Smooth muscle cell (in vitro differentiated cells): ENCODE data around the gene RFX2. TPM values are rescaled to one million over a fixed set of nuclear protein-coding genes. Genes with fewer than 3 reads are reported as not detected.

Source experiments
- DNase-seq: peaks from one replicate; lab custom pipeline; 2025; ENCODE audit not compliant: unreplicated experiment; lab: John Stamatoyannopoulos, UW
- H2AFZ ChIP-seq: fragments of 200-600 bp; sonication (generic); 2 replicates; pipeline ENCODE4 v1.6.0; 2016; ENCODE audit warnings: antibody characterized with exemption, low read depth, mild to moderate bottlenecking
- H3F3A ChIP-seq: fragments of 200-600 bp; sonication (generic); 2 replicates; pipeline ENCODE4 v1.6.0; 2017; ENCODE audit warnings: antibody characterized with exemption, low read depth
- H3K27ac ChIP-seq: fragments of 200-600 bp; sonication (generic); 2 replicates; pipeline ENCODE4 v1.5.1; 2016; ENCODE audit warnings: low read depth, mild to moderate bottlenecking
- H3K27me3 ChIP-seq: fragments of 200-600 bp; sonication (generic); 2 replicates; pipeline ENCODE4 v1.6.1; 2016; ENCODE audit warnings: low read depth, mild to moderate bottlenecking
- H3K36me3 ChIP-seq: fragments of 200-600 bp; sonication (generic); 2 replicates; pipeline ENCODE4 v1.5.1; 2016; ENCODE audit warnings: low read depth
- H3K4me1 ChIP-seq: fragments of 200-600 bp; sonication (generic); 2 replicates; pipeline ENCODE4 v1.5.1; 2016; ENCODE audit warnings: low read depth
- H3K4me2 ChIP-seq: fragments of 200-600 bp; sonication (generic); 2 replicates; pipeline ENCODE4 v1.6.0; 2016; ENCODE audit warnings: mild to moderate bottlenecking
- H3K4me3 ChIP-seq: fragments of 200-600 bp; sonication (generic); 2 replicates; pipeline ENCODE4 v1.5.1; 2016; ENCODE audit warnings: mild to moderate bottlenecking
- H3K79me2 ChIP-seq: fragments of 200-600 bp; sonication (generic); 2 replicates; pipeline ENCODE4 v1.6.0; 2016; ENCODE audit warnings: low read depth, mild to moderate bottlenecking
- H3K9ac ChIP-seq: fragments of 200-600 bp; sonication (generic); 2 replicates; pipeline ENCODE4 v1.6.0; 2016; ENCODE audit warnings: low read depth
- H3K9me3 ChIP-seq: fragments of 200-600 bp; sonication (generic); replicated peaks from 2 replicates; pipeline ENCODE4 v1.5.1; 2016; ENCODE audit warnings: low read depth
- H4K20me1 ChIP-seq: fragments of 200-600 bp; sonication (generic); 2 replicates; pipeline ENCODE4 v1.6.0; 2016; ENCODE audit warnings: low read depth
- WGBS: methylation state at CpG from one replicate; pipeline ENCODE4 v1.1.7; 2016; ENCODE audit warnings: low lambda C conversion rate; 5-methylcytosine and 5-hydroxymethylcytosine counted together
- polyA plus RNA-seq: library from polyadenylated mRNA; unstranded; fragments of >200 nt; fragmentation: Nextera tagmentation; extraction: Ambion mirVana; gene quantifications from 2 replicates; pipeline ENCODE4 v1.2.1, GENCODE V29; 2016
- total RNA-seq: library from RNA; depleted of rRNA; stranded (reverse); fragments of >200 nt; gene quantifications from 2 replicates; pipeline ENCODE4 v1.2.3, GENCODE V29; 2014
- TF ChIP-seq, protein P1 (sequence below): fragments of 200-600 bp; sonication (generic); IDR thresholded peaks from 2 replicates; pipeline ENCODE4 v1.5.1; 2017; ENCODE audit warnings: borderline replicate concordance, mild to moderate bottlenecking, antibody characterized with exemption; ENCODE audit not compliant: insufficient read depth, poor library complexity, severe bottlenecking

Gene RFX2
- total and polyA plus RNA-seq, 2 experiments from 2014 or later: 4.7 to 7.5 TPM

DNA sequence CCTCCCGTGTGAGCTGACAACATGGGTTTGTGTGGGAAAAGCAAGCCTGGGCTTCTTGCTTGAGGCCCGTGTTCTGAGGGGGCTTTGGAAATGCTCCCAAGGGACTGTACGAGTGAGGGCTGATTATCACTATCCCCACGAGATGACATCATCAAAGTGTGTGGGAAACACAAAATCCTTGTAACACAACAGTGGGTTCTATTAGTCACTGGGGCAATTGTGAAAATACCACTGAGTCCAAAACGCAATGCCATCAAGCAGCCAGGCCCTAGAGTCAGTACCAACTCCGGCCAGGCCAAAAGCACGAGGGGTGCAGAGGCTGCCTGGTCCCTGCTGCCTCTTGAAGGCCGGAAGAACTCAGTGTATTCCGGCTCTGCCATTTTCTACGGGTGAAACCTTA is 166.7 kb downstream of the RFX2 start:
- Histone ChIP-seq H3K27me3 (no peaks in the 10 kb centered on the region), H3K36me3 (no peaks in the 10 kb centered on the region), H4K20me1 (peaks cover 100% of the 10 kb centered on the region), H3F3A (peaks cover 20% of the 10 kb centered on the region), H3K4me1 (peaks cover 26% of the 10 kb centered on the region), H2AFZ (no peak overlapping the region), H3K27ac (peak overlapping the region; percentile 92), H3K4me2 (peak overlapping the region; percentile 73), H3K4me3 (no peak overlapping the region), H3K9ac (peak overlapping the region; percentile 36), H3K9me3 (no peaks in the 10 kb centered on the region), H3K79me2 (peaks cover 51% of the 10 kb centered on the region)
- TF ChIP-seq, protein P1, sequence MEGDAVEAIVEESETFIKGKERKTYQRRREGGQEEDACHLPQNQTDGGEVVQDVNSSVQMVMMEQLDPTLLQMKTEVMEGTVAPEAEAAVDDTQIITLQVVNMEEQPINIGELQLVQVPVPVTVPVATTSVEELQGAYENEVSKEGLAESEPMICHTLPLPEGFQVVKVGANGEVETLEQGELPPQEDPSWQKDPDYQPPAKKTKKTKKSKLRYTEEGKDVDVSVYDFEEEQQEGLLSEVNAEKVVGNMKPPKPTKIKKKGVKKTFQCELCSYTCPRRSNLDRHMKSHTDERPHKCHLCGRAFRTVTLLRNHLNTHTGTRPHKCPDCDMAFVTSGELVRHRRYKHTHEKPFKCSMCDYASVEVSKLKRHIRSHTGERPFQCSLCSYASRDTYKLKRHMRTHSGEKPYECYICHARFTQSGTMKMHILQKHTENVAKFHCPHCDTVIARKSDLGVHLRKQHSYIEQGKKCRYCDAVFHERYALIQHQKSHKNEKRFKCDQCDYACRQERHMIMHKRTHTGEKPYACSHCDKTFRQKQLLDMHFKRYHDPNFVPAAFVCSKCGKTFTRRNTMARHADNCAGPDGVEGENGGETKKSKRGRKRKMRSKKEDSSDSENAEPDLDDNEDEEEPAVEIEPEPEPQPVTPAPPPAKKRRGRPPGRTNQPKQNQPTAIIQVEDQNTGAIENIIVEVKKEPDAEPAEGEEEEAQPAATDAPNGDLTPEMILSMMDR: no peak
- WGBS: 47% methylated on average over 10 of the region's 10 CpGs
- peak; percentile 10 for DNase-seq

Other genes starting within 250 kb of the RFX2 start
- not detected in 2 replicates for gene FUT5, start 240.0 kb downstream of the RFX2 start, total RNA-seq
- gene FUT5, start 240.0 kb downstream of the RFX2 start, polyA plus RNA-seq: 0.97 TPM in 1 of 2 replicates, not detected in the other
- gene NDUFA11, start 206.7 kb downstream of the RFX2 start, total RNA-seq: 169 and 209 TPM in 2 replicates
- 487 and 493 TPM in 2 replicates for gene NDUFA11, start 206.7 kb downstream of the RFX2 start, polyA plus RNA-seq
- gene VMAC, start 205.6 kb downstream of the RFX2 start, total RNA-seq: 0.36 and 3.6 TPM in 2 replicates
- gene VMAC, start 205.6 kb downstream of the RFX2 start, polyA plus RNA-seq: 0.95 and 2.6 TPM in 2 replicates
- 4.6 and 17.3 TPM in 2 replicates for gene CAPS, start 196.2 kb downstream of the RFX2 start, total RNA-seq
- 5.1 and 13.0 TPM in 2 replicates for gene CAPS, start 196.2 kb downstream of the RFX2 start, polyA plus RNA-seq
- gene RANBP3, start 132.4 kb downstream of the RFX2 start, total RNA-seq: 45.3 and 65.8 TPM in 2 replicates
- gene RANBP3, start 132.4 kb downstream of the RFX2 start, polyA plus RNA-seq: 11.7 and 13.4 TPM in 2 replicates
- not detected in 2 replicates for gene ACSBG2, start 25.2 kb upstream of the RFX2 start, total RNA-seq
- gene ACSBG2, start 25.2 kb upstream of the RFX2 start, polyA plus RNA-seq: not detected in 2 replicates
- gene MLLT1, start 169.5 kb upstream of the RFX2 start, total RNA-seq: 15.4 and 18.8 TPM in 2 replicates
- 25.2 and 27.3 TPM in 2 replicates for gene MLLT1, start 169.5 kb upstream of the RFX2 start, polyA plus RNA-seq
- 0.09 TPM in 1 of 2 replicates, not detected in the other for gene ACER1, start 223.1 kb upstream of the RFX2 start, total RNA-seq
- not detected in 2 replicates for gene ACER1, start 223.1 kb upstream of the RFX2 start, polyA plus RNA-seq